SW480 (cell line): ENCODE results near the gene ZDHHC19.
"Not testable (repeated sequence)": the region's sequence is repeated elsewhere in the genome, so short reads cannot be mapped to it uniquely, and the experiment has no call there.

Experiments
- DNase-seq: peaks from one replicate; pipeline ENCODE4 v3.0.0-alpha.2; 2016; ENCODE audit warnings: low spot score

ZDHHC19 gene

GRCh38 chr3:196203846-196204245 lies 7.4 kb downstream of the ZDHHC19 start:
- no peak for DNase-seq

GRCh38 chr3:196202516-196202970 lies 8.7 kb downstream of the ZDHHC19 start:
- no peak for DNase-seq

- DNase-seq, result no peak
Measured at GRCh38 chr3:196198771-196199753, 12.1 kb downstream of the ZDHHC19 start.

- DNase-seq, result no peak
Measured at GRCh38 chr3:196198081-196198675, 13.0 kb downstream of the ZDHHC19 start.

- no peak for DNase-seq
Measured at GRCh38 chr3:196197524-196197923, 13.7 kb downstream of the ZDHHC19 start.

- no peak for DNase-seq
Measured at GRCh38 chr3:196195664-196196265, 15.4 kb downstream of the ZDHHC19 start.

- DNase-seq, result no peak
Measured at GRCh38 chr3:196194542-196194915, 16.7 kb downstream of the ZDHHC19 start.

GRCh38 chr3:196193736-196194541 lies 17.3 kb downstream of the ZDHHC19 start:
- no peak for DNase-seq

- no peak for DNase-seq
Measured at GRCh38 chr3:196193133-196193735, 18.0 kb downstream of the ZDHHC19 start.

- no peak for DNase-seq
Measured at GRCh38 chr3:196192524-196193051, 18.6 kb downstream of the ZDHHC19 start.

GRCh38 chr3:196192036-196192523 lies 19.1 kb downstream of the ZDHHC19 start:
- DNase-seq, result no peak

- no peak for DNase-seq
Measured at GRCh38 chr3:196189566-196190347, 21.4 kb downstream of the ZDHHC19 start.

GRCh38 chr3:196186651-196187573 lies 24.3 kb downstream of the ZDHHC19 start:
- no peak for DNase-seq

GRCh38 chr3:196184881-196185280 lies 26.3 kb downstream of the ZDHHC19 start:
- no peak for DNase-seq

GRCh38 chr3:196184169-196184432 lies 27.1 kb downstream of the ZDHHC19 start:
- not testable (repeated sequence) for DNase-seq

- DNase-seq, result no peak
Measured at GRCh38 chr3:196181127-196181546, 30.1 kb downstream of the ZDHHC19 start.

- DNase-seq, result no peak
Measured at GRCh38 chr3:196180346-196180745, 30.9 kb downstream of the ZDHHC19 start.

- DNase-seq, result peak; percentile 89
Measured at GRCh38 chr3:196179380-196180308, 31.6 kb downstream of the ZDHHC19 start.
